Tibial nerve (tissue), 4 donors: Measurements from ENCODE around the gene C9. TPM values are rescaled to one million over a fixed set of nuclear protein-coding genes. Genes with fewer than 3 reads are reported as not detected.
"Not testable (repeated sequence)": the region's sequence is repeated elsewhere in the genome, so short reads cannot be mapped to it uniquely, and the experiment has no call there.

Experiments used
- DNase-seq, 2 donors: peaks; one replicate each; pipeline ENCODE4 v3.0.0-alpha.2; 2019; ENCODE audit warnings: low spot score in 2 of 2
- H3K27ac ChIP-seq, 4 donors: fragments of 200-600 bp; sonication (generic) in 3 of 4; one replicate each; pipeline ENCODE4 v1.5.1; 2017 to 2019; ENCODE audit warnings: mild to moderate bottlenecking in 1 of 4
- H3K27me3 ChIP-seq, 2 donors: fragments of 200-600 bp; sonication (generic) in 1 of 2; one replicate each; pipeline versions ENCODE4 v1.5.1 to v1.6.0; 2017 to 2019
- H3K36me3 ChIP-seq, 3 donors: fragments of 200-600 bp; sonication (generic); one replicate each; pipeline ENCODE4 v1.5.1; 2018 to 2019
- H3K4me1 ChIP-seq, 4 donors: fragments of 200-600 bp; sonication (generic) in 3 of 4; one replicate each; pipeline ENCODE4 v1.5.1; 2017 to 2019
- H3K4me3 ChIP-seq, 4 donors: fragments of 200-600 bp; sonication (generic) in 3 of 4; one replicate each; pipeline ENCODE4 v1.5.1; 2017 to 2019; ENCODE audit warnings: mild to moderate bottlenecking in 1 of 4, moderate library complexity in 1 of 4
- H3K9me3 ChIP-seq, 4 donors: fragments of 200-600 bp; sonication (generic) in 3 of 4; one replicate each; pipeline ENCODE4 v1.5.1; 2017 to 2019
- CTCF ChIP-seq, 5 experiments: fragments of 200-600 bp in 3 of 5; fragments of 450-650 bp in 2 of 5; sonication (generic) in 3 of 5; IDR thresholded peaks; one replicate each; pipeline ENCODE4 v1.5.1; 2016 to 2019; ENCODE audit warnings: antibody characterized with exemption in 5 of 5, mild to moderate bottlenecking in 3 of 5, moderate library complexity in 2 of 5
- EP300 ChIP-seq, 2 donors: sonication (generic); formaldehyde crosslinking; IDR thresholded peaks; one replicate each; pipeline ENCODE4 v1.6.1; 2017; ENCODE audit warnings: antibody characterized with exemption in 2 of 2, mild to moderate bottlenecking in 1 of 2
- POLR2A ChIP-seq, 2 donors: fragments of 450-650 bp; IDR thresholded peaks; one replicate each; pipeline ENCODE4 v1.6.1; 2017; ENCODE audit warnings: antibody characterized with exemption in 2 of 2, mild to moderate bottlenecking in 2 of 2, moderate library complexity in 2 of 2
- WGBS, 2 donors: methylation state at CpG; one replicate each; pipeline ENCODE4 v1.1.5; 2018; 5-methylcytosine and 5-hydroxymethylcytosine counted together
- total RNA-seq, 4 donors: library from RNA; depleted of rRNA; stranded (reverse); fragments of >200 nt; gene quantifications; one replicate each; pipeline ENCODE4 v1.1.0, GENCODE V29; 2016

Gene C9
- total RNA-seq, 4 donors from 2014 or later, result not detected

- no peak for TF ChIP-seq CTCF (IDR thresholded peaks at IDR 0.05)
- TF ChIP-seq EP300 (IDR thresholded peaks at IDR 0.05), result peak in 1 of 2 donors; percentile 48
- peak overlapping the region in 2 of 4 donors; percentile 9 to 31 for H3K4me3 ChIP-seq
- no peaks in the 10 kb centered on the region for H3K27me3 ChIP-seq
- DNase-seq, result no peak
- WGBS, 2 donors, result 21 to 32% methylated on average over 2 of the region's 2 CpGs
- H3K36me3 ChIP-seq, result no peaks in the 10 kb centered on the region
- H3K4me1 ChIP-seq, result peaks cover 0 to 16% (median 4%) of the 10 kb centered on the region in 4 donors
- peak overlapping the region in 3 of 4 donors; percentile 60 to 72 (median 65) for H3K27ac ChIP-seq
- no peaks in the 10 kb centered on the region for H3K9me3 ChIP-seq
These were observed 89.8 kb downstream of the C9 start for GRCh38 chr5:39274398-39275085.

- no peaks in the 10 kb centered on the region for H3K36me3 ChIP-seq
- H3K27ac ChIP-seq, result peak overlapping the region in 2 of 4 donors; percentile 29 to 72
- peak overlapping the region in 1 of 4 donors; percentile 9 for H3K4me3 ChIP-seq
- no peak for DNase-seq
- H3K4me1 ChIP-seq, result peaks cover 0 to 16% (median 4%) of the 10 kb centered on the region in 4 donors
- H3K9me3 ChIP-seq, result no peaks in the 10 kb centered on the region
- TF ChIP-seq EP300 (IDR thresholded peaks at IDR 0.05) (no peak), POLR2A (IDR thresholded peaks at IDR 0.05) (no peak), CTCF (IDR thresholded peaks at IDR 0.05) (no peak)
- WGBS, 2 donors, result 90 to 93% methylated on average over 2 of the region's 2 CpGs
- H3K27me3 ChIP-seq, result no peaks in the 10 kb centered on the region
These were observed 90.9 kb downstream of the C9 start for GRCh38 chr5:39273314-39273954.

GRCh38 chr5:39272869-39273231 lies 91.4 kb downstream of the C9 start:
- H3K36me3 ChIP-seq, DNase-seq, H3K27me3 ChIP-seq, H3K9me3 ChIP-seq, H3K4me3 ChIP-seq: not testable (repeated sequence)
- Histone ChIP-seq H3K4me1 (peaks cover 0 to 16% (median 4%) of the 10 kb centered on the region in 4 donors), H3K27ac (peak overlapping the region in 2 of 4 donors; percentile 29 to 72)
- WGBS, 2 donors, result 83 to 87% methylated on average over 14 of the region's 14 CpGs

- H3K4me1 ChIP-seq, result peaks cover 0 to 14% (median 4%) of the 10 kb centered on the region in 4 donors
- TF ChIP-seq EP300 (IDR thresholded peaks at IDR 0.05) (peak in 1 of 2 donors; percentile 32), CTCF (IDR thresholded peaks at IDR 0.05) (no peak)
- no peaks in the 10 kb centered on the region for H3K9me3 ChIP-seq
- H3K4me3 ChIP-seq, result no peak overlapping the region
- no peak for DNase-seq
- H3K27ac ChIP-seq, result no peak overlapping the region
- no peaks in the 10 kb centered on the region for H3K36me3 ChIP-seq
- H3K27me3 ChIP-seq, result no peaks in the 10 kb centered on the region
- WGBS, 2 donors, result 78% methylated on average over 2 of the region's 2 CpGs
These were observed 94.0 kb downstream of the C9 start for GRCh38 chr5:39270225-39270848.

GRCh38 chr5:39267186-39267585 lies 97.1 kb downstream of the C9 start:
- DNase-seq, result no peak
- H3K4me3 ChIP-seq, result no peak overlapping the region
- H3K36me3 ChIP-seq, result no peaks in the 10 kb centered on the region
- H3K9me3 ChIP-seq, result no peaks in the 10 kb centered on the region
- H3K4me1 ChIP-seq, result no peaks in the 10 kb centered on the region
- 63 to 87% methylated on average over 2 of the region's 2 CpGs for WGBS, 2 donors
- no peaks in the 10 kb centered on the region for H3K27me3 ChIP-seq
- TF ChIP-seq CTCF (IDR thresholded peaks at IDR 0.05) (no peak), POLR2A (IDR thresholded peaks at IDR 0.05) (no peak), EP300 (IDR thresholded peaks at IDR 0.05) (no peak)
- no peak overlapping the region for H3K27ac ChIP-seq
